ENCODE data around the gene TEX14. TPM values are rescaled to one million over a fixed set of nuclear protein-coding genes. Genes with fewer than 3 reads are reported as not detected.
A peak's percentile ranks its signal among the peaks of the same experiment; 100 is the strongest.

The TEX14 gene
- polyA plus RNA-seq, 1 donor, result 4.7 TPM

GRCh38 chr17:58521680-58522079 is 170.2 kb downstream of the TEX14 start:
- no peak for DNase-seq

- DNase-seq, result no peak
These were observed 170.9 kb downstream of the TEX14 start for GRCh38 chr17:58520843-58521430.

GRCh38 chr17:58517928-58518609 is 173.8 kb downstream of the TEX14 start:
- DNase-seq, result peak; percentile 99

GRCh38 chr17:58517378-58517927 is 174.4 kb downstream of the TEX14 start:
- no peak for DNase-seq

- DNase-seq, result no peak
These were observed 175.0 kb downstream of the TEX14 start for GRCh38 chr17:58516644-58517377.

GRCh38 chr17:58515286-58515685 is 176.6 kb downstream of the TEX14 start:
- no peak for DNase-seq

- no peak for DNase-seq
These were observed 177.1 kb downstream of the TEX14 start for GRCh38 chr17:58514770-58515157.

- DNase-seq, result peak; percentile 88
These were observed 177.7 kb downstream of the TEX14 start, which contains the start of gene MTMR4 for GRCh38 chr17:58513965-58514769. MTMR4 (minus strand) TSS chr17:58514638; CDS start chr17:58514407, 231 bp downstream.

- DNase-seq, result no peak
These were observed 178.4 kb downstream of the TEX14 start for GRCh38 chr17:58513267-58513964.

GRCh38 chr17:58510075-58510474 is 181.8 kb downstream of the TEX14 start:
- no peak for DNase-seq

- no peak for DNase-seq
These were observed 183.3 kb downstream of the TEX14 start for GRCh38 chr17:58508341-58509067.

- no peak for DNase-seq
These were observed 184.7 kb downstream of the TEX14 start for GRCh38 chr17:58507123-58507634.

Other genes starting within 250 kb of the TEX14 start
- gene HSF5, start 203.6 kb downstream of the TEX14 start, polyA plus RNA-seq (ENCODE audit: insufficient read length), result 0.05 TPM
- gene MTMR4, start 177.4 kb downstream of the TEX14 start, polyA plus RNA-seq (ENCODE audit: insufficient read length), result 22.1 TPM
- gene RAD51C, start 557 bp upstream of the TEX14 start, polyA plus RNA-seq (ENCODE audit: insufficient read length), result 23.8 TPM
- 2.2 TPM for gene PPM1E, start 63.8 kb upstream of the TEX14 start, polyA plus RNA-seq (ENCODE audit: insufficient read length)

Measured in hindlimb muscle (tissue), 1 donor.